DMS153 (cell line): ENCODE results near the gene PAXX.
A peak's percentile ranks its signal among the peaks of the same experiment; 100 is the strongest.

Experiments used
- DNase-seq: peaks from one replicate; lab custom pipeline; 2025; lab: John Stamatoyannopoulos, UW

PAXX gene

GRCh38 chr9:137018761-137019559 lies 26.7 kb downstream of the PAXX start:
- DNase-seq = no peak

GRCh38 chr9:137019891-137020683 lies 27.9 kb downstream of the PAXX start:
- DNase-seq = no peak

- DNase-seq = no peak
Measured at GRCh38 chr9:137020771-137021567, 28.7 kb downstream of the PAXX start.

- no peak for DNase-seq
Measured at GRCh38 chr9:137021568-137021978, 29.4 kb downstream of the PAXX start.

GRCh38 chr9:137021979-137022661 lies 29.9 kb downstream of the PAXX start:
- DNase-seq = peak; percentile 79

- no peak for DNase-seq
Measured at GRCh38 chr9:137022662-137023008, 30.4 kb downstream of the PAXX start.

GRCh38 chr9:137023157-137023556 lies 30.9 kb downstream of the PAXX start:
- no peak for DNase-seq

GRCh38 chr9:137023583-137023991 lies 31.4 kb downstream of the PAXX start:
- no peak for DNase-seq

- peak; percentile 95 for DNase-seq
Measured at GRCh38 chr9:137025517-137025966, 33.3 kb downstream of the PAXX start.

- no peak for DNase-seq
Measured at GRCh38 chr9:137026384-137026783, 34.2 kb downstream of the PAXX start.

- DNase-seq = peak; percentile 18
Measured at GRCh38 chr9:137026828-137027227, 34.6 kb downstream of the PAXX start.

GRCh38 chr9:137027369-137028262 lies 35.4 kb downstream of the PAXX start, which contains the start of gene ABCA2:
Gene ABCA2, minus strand, starts transcription at chr9:137028237. Its CDS starts 97 bp downstream, at chr9:137028140.
- DNase-seq = no peak

- DNase-seq = no peak
Measured at GRCh38 chr9:137028263-137029057, 36.2 kb downstream of the PAXX start.

GRCh38 chr9:137029058-137029936 lies 37.1 kb downstream of the PAXX start:
- no peak for DNase-seq

- no peak for DNase-seq
Measured at GRCh38 chr9:137030006-137030405, 37.8 kb downstream of the PAXX start.

GRCh38 chr9:137030538-137031527 lies 38.6 kb downstream of the PAXX start:
- no peak for DNase-seq

GRCh38 chr9:137031904-137032640 lies 39.9 kb downstream of the PAXX start, which contains the start of gene FUT7:
Gene FUT7, minus strand, starts transcription at chr9:137032088. Its CDS starts 97 bp downstream, at chr9:137031991.
- no peak for DNase-seq
